Stomach (tissue), 4 donors: ENCODE measurements around the gene MYRIP.

ENCODE experiments used
- CTCF ChIP-seq, 7 experiments: fragments of 450-650 bp in 4 of 7; fragments of 200-600 bp in 3 of 7; sonication (generic) in 3 of 7; IDR thresholded peaks; one replicate each; pipeline ENCODE4 v1.5.1; 2016 to 2019; ENCODE audit warnings: antibody characterized with exemption in 7 of 7, control low read depth in 2 of 7, mild to moderate bottlenecking in 1 of 7
- EP300 ChIP-seq: sonication (generic); formaldehyde crosslinking; IDR thresholded peaks from one replicate; pipeline ENCODE4 v1.6.1; 2017; ENCODE audit warnings: antibody characterized with exemption

- TF ChIP-seq CTCF (IDR thresholded peaks at IDR 0.05) (no peak), EP300 (no peak)
Observed at GRCh38 chr3:40208251-40208650, 398.8 kb downstream of the MYRIP start.
